Duodenal mucosa (tissue), 2 donors: ENCODE measurements around the gene GLIS2.
A peak's percentile ranks its signal among the peaks of the same experiment; 100 is the strongest.

Experiments used
- H3K27ac ChIP-seq: one replicate; pipeline ENCODE4 v1.7.0; 2013; ENCODE audit warnings: low read depth, low read length
- H3K27me3 ChIP-seq, 2 donors: one replicate each; pipeline ENCODE4 v1.7.0; 2013; ENCODE audit warnings: low read length in 2 of 2, control low read depth in 1 of 2; ENCODE audit not compliant: insufficient read depth in 2 of 2, control insufficient read depth in 1 of 2
- H3K36me3 ChIP-seq, 2 donors: one replicate each; pipeline ENCODE4 v1.7.0; 2013; ENCODE audit warnings: low read length in 2 of 2, control low read depth in 1 of 2; ENCODE audit not compliant: insufficient read depth in 2 of 2, control insufficient read depth in 1 of 2
- H3K4me1 ChIP-seq, 2 donors: one replicate each; pipeline ENCODE4 v1.7.0; 2013; ENCODE audit warnings: low read length in 2 of 2, control low read depth in 1 of 2; ENCODE audit not compliant: insufficient read depth in 2 of 2, control insufficient read depth in 1 of 2
- H3K4me3 ChIP-seq, 2 donors: one replicate each; pipeline ENCODE4 v1.7.0; 2013; ENCODE audit warnings: low read length in 2 of 2, low read depth in 1 of 2
- H3K9ac ChIP-seq, 2 donors: one replicate each; pipeline ENCODE4 v1.7.0; 2013; ENCODE audit warnings: low read length in 2 of 2, low read depth in 1 of 2
- H3K9me3 ChIP-seq, 2 donors: one replicate each; pipeline ENCODE4 v1.7.0; 2013; ENCODE audit warnings: low read length in 2 of 2, control low read depth in 1 of 2; ENCODE audit not compliant: control insufficient read depth in 1 of 2

GLIS2 gene

DNA sequence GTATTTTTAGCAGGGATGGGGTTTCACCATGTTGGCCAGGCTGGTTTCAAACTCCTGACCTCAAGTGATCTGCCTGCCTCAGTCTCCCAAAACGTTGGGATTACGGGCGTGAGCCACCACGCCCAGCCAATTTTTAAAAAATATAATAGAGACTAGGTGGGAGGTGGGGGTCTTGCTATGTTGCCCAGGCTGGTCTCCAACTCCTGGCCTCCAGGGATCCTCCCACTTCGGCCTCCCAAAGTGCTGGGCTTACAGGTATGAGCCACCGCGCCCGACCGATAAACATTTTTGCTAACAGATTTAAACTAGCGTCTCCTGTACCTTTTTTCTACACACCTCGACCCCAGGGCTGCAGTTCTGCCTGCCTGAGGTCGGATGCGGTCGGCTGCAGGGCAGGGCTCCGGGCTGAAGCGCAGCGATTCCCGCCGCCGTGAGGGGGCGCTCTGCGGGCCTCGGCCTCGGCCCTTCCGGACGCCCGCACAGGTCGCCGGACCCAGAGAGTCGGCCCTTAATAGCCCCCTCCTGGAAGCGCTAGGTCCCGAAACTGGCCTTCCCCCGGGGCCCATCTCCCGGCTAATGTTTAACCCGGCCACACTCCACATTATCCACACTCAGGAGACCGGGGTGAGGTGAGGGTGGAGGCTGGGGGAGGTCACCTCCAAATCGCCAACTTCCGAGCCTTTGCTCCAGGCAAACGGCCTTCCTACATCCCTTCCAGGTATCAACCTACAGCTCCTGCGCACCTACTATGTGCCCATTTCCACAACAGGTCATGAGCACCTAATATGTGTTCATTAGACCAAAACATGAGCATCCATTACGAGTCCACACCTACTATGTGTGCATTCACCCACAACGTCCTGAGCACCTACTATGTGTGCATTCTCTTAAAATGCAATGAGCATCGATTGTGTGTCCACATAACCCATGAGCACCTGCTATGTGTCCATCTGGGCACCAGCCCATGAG is 2.0 kb upstream of the GLIS2 start:
- Histone ChIP-seq H3K4me3 (peak overlapping the region in 1 of 2 donors; percentile 55), H3K27ac (peak overlapping the region; percentile 63), H3K9me3 (no peaks in the 10 kb centered on the region), H3K9ac (no peak overlapping the region), H3K36me3 (no peaks in the 10 kb centered on the region), H3K27me3 (peaks cover 17 to 22% of the 10 kb centered on the region in 2 donors), H3K4me1 (peaks cover 4 to 33% of the 10 kb centered on the region in 2 donors)

DNA sequence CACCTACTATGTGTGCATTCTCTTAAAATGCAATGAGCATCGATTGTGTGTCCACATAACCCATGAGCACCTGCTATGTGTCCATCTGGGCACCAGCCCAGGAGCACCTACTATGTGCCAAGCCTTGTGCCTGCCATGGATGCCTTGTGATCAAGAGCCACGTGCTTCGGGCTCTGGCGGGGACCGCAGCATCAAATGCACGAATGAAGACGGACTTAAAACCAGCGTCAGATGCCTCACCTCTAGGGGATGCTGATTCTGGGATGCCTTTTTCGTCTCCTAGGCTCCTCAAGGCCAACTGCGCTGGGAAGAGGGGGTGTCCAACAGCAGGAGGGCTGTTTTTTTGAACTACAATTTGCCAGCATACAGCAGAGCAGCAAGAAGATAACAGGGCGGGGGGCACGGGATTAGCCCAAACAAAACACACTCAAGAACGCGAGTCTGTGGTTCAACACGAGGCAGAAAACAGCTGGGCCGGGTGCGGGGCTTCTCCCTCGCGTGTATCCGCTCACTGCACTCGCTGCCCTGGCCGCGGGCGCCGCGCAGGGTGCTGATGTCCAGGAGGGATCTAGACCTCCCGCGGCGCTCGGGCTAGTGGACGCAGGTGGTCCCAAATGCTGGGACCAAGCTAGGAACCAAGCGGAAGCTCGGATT is 1.2 kb upstream of the GLIS2 start:
- Histone ChIP-seq H3K36me3 (no peaks in the 10 kb centered on the region), H3K9ac (peak overlapping the region; percentile 38 to 42), H3K27ac (peak overlapping the region; percentile 63), H3K4me1 (peaks cover 11 to 39% of the 10 kb centered on the region in 2 donors), H3K9me3 (no peaks in the 10 kb centered on the region), H3K27me3 (peaks cover 17 to 29% of the 10 kb centered on the region in 2 donors), H3K4me3 (peak overlapping the region; percentile 55 to 64)

DNA sequence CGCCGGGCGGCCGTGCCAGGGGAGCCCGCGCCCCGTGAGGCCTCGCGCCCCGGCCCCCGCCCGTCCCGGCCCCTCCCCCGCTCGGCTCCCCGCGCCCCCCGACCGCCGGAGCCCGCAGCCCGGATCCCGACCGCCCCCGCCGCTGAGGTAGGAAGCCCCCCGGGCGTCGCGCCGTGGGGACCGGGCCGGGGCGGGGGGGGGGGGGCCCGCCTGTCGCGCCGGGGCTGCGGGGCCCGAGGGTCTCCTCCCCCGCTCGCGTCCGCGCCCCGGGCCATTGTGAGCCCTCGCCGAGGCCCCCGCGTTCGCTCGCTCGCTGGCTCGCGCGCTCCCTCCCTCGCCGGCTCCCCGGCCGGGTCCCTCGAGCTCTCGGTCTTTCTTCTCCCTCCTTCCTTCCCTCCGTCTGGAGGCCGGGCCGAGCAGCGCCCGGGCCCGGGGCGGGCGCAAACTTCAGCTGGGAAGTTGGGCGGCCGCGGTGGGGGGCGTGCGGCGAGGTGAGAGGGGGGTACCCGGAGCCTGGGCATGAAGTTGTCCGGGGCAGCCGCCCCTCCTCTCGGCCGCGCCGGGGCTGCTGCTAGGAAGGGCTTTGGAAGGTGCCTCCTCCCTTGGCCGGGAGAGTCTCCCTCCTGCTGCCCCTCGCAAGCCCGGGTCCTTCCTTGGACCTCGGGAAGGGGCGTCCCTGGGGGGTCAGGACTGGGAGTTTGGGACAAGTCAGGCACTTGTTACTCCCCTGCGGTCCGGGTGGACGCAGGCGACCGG is 419 bp downstream of the GLIS2 start:
- Histone ChIP-seq H3K27ac (peak overlapping the region; percentile 50), H3K9me3 (no peaks in the 10 kb centered on the region), H3K9ac (peak overlapping the region; percentile 12 to 18), H3K4me3 (peak overlapping the region; percentile 36 to 45), H3K4me1 (peaks cover 11 to 39% of the 10 kb centered on the region in 2 donors), H3K36me3 (no peaks in the 10 kb centered on the region), H3K27me3 (peaks cover 17 to 31% of the 10 kb centered on the region in 2 donors)

DNA sequence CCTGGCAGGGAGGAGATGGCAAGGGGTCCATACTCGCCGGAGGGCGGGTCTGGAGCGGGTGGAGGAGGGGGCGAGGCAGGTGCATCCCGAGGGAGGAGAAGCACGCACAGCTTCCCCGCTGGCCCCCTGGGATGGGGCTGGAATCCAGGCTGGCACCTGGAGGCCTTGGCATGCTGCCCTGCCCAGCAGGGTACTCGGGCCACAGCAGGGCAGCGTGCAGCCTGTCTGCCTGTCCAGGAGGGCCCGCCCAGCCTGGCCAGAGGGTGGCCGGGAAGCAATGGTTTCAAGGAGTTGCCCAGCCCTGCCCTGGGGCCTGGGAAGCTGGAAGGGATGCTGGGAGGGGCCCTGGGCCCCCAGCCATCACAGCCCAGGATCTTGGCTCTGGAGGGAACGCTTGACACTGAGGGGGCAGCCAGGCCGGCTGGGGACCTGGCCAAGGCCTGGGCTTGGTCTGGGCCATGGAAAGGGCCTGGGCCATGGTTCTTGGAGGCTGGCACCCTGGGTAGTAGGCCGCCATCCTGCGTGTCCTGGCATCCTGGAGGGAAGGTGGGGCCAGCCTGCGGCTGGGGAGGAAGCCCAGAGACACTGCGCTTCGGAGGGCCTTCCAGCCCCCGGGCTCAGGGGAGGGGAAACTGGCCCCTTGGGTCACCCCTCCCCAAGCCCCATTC is 1.1 kb downstream of the GLIS2 start:
- Histone ChIP-seq H3K27ac (peak overlapping the region; percentile 50), H3K9ac (peak overlapping the region; percentile 12 to 18), H3K4me3 (peak overlapping the region; percentile 36 to 45), H3K9me3 (no peaks in the 10 kb centered on the region), H3K36me3 (no peaks in the 10 kb centered on the region), H3K27me3 (peaks cover 17 to 31% of the 10 kb centered on the region in 2 donors), H3K4me1 (peaks cover 11 to 39% of the 10 kb centered on the region in 2 donors)

DNA sequence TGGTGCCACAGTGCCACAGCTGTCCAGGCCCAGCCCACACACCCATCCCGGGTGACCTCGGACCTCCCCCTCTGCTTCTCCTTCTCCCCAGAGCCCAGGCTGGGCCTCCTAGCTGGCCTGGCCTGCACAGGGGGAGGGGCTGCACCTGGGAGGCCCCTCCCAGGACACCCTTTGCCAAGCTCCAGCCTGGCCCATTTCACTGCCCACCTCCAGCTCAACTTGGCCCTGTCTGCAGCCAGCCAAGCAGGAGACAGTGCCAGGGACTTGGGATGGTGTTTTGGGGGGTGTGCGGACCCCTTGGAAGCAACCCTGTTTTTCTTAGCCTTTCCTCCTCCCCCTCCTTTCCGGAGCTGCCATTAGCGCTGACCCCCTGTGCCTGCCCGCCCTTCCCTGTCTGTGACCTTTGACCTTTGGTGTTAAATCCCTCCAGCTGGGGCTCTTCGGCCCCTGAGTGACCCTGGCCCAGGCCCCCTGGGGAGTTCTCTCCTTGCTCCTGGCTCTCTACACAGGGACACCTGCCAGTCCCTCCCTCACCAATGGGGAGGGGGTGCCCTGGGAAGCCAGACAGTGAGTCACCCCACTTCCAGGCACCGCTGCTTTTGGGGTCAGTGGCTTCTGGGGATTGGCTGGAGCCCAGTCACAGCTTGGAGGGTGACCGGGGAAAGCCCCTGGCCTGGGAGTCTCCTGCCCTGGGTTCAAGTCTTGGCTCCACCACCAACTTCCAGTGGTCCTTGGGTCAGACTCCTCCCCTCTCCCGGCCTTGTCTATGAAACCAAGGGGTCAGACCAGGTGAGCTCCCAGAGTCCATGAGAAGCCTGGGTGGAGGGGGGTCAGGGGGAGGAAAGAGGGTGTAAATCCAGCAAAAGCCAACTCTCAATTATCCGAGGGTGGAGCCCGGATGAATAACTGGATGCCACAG is 1.9 kb downstream of the GLIS2 start:
- H3K4me3 ChIP-seq: peak overlapping the region in 1 of 2 donors; percentile 45
- H3K9me3 ChIP-seq: no peaks in the 10 kb centered on the region
- H3K36me3 ChIP-seq: no peaks in the 10 kb centered on the region
- H3K27me3 ChIP-seq: peaks cover 17 to 31% of the 10 kb centered on the region in 2 donors
- peak overlapping the region; percentile 42 for H3K27ac ChIP-seq
- peaks cover 11 to 39% of the 10 kb centered on the region in 2 donors for H3K4me1 ChIP-seq
- H3K9ac ChIP-seq: no peak overlapping the region

DNA sequence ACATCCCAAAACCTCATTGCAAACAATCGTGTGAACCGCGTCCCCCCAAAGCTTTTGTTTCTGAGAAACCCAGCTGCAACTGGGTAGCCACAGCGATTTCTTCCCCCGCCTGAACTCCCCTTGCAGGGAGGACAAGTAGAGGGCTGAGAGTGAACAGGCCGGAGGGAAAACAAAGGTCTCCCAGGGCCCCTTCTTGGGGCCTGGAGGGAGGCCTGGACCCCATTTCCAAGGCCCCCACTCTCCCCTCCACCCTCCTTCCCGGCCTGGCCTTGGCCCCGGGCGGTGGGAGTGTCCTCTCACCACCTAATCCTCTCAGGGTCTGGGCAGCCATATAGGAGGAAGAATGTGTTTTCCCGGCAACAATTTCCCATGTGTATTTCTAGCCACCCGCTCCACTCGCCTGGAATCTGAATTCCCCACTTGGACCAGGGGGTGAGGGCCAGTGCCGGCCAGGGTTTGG is 2.6 kb downstream of the GLIS2 start:
- Histone ChIP-seq H3K9ac (no peak overlapping the region), H3K27ac (peak overlapping the region; percentile 32), H3K27me3 (peaks cover 17 to 31% of the 10 kb centered on the region in 2 donors), H3K36me3 (no peaks in the 10 kb centered on the region), H3K4me1 (peaks cover 11 to 39% of the 10 kb centered on the region in 2 donors), H3K9me3 (no peaks in the 10 kb centered on the region), H3K4me3 (no peak overlapping the region)

DNA sequence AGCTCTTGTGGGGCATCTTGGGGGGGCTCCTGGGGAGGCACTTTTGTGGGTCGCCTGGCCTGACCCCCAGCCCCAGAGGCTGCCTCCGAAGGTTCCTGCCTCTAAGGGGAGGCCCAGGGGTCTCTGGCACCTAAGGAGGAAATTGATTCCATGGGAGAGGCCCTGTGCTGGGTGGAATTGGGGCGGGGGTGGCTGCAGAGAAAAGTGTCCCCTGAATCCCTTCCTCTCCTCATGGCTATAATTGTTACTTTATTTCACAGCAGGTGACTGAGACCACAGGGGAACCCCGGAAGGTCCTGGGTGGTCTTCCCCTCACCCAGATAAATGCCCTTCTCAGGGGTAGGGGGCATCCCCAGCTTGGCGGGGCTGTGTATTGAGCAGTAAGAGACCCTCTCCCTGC is 3.1 kb downstream of the GLIS2 start:
- no peak overlapping the region for H3K4me3 ChIP-seq
- H3K36me3 ChIP-seq: no peaks in the 10 kb centered on the region
- H3K27ac ChIP-seq: no peak overlapping the region
- peaks cover 17 to 28% of the 10 kb centered on the region in 2 donors for H3K27me3 ChIP-seq
- peaks cover 11 to 35% of the 10 kb centered on the region in 2 donors for H3K4me1 ChIP-seq
- H3K9me3 ChIP-seq: no peaks in the 10 kb centered on the region
- H3K9ac ChIP-seq: no peak overlapping the region

DNA sequence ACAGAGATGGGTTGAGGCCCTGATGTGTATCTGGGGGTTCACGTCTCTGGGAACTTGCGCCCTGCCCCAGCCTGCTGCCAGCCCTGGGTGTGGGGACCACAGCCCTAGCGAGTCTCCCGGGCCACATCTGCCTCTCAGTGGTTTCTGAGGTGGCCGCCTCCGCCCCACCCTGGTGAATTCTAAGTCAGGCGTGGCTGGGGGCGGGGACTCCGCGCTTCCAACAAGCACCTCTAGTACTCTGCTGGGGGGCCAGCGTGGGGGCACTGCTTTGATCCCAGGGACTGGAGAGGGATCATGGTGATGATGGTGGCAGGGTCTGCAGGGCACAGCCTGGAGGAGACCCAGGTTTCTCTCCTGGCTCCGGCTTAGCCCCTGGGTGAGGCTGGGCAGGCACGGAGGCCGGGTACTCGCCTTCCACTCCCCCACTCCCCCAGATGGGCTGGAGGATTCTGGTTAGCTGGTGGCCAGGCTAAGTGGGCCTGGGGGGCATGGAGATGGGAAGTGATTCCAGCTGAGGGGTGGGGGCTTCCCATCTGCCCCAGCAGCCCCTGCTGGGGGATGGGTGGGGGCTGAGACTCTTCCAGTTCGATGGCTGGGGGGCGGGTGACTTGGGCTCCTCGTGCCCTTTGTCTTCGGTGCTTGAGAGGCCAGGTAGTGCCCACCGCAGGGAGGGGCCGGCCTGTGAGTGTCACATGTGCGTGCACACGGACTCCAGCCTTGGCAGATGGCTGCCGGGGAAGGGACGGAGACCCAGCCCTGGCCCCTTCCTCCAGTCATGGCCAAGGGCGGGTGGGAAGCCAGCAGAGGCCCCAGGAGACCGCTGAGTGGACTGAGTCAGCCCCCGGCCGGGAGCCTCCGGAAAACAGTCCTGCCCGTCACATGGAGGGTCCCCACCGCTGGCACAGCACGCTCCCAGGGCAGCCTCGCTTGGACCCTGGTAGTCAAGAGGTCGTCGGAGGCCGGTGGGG is 3.9 kb downstream of the GLIS2 start:
- Histone ChIP-seq H3K27me3 (peaks cover 9 to 21% of the 10 kb centered on the region in 2 donors), H3K4me3 (no peak overlapping the region), H3K27ac (peak overlapping the region; percentile 11)

More for the DNA sequence above, 3.9 kb downstream of the GLIS2 start:
- H3K9ac ChIP-seq: no peak overlapping the region
- H3K9me3 ChIP-seq: no peaks in the 10 kb centered on the region
- H3K36me3 ChIP-seq: no peaks in the 10 kb centered on the region
- peaks cover 11 to 31% of the 10 kb centered on the region in 2 donors for H3K4me1 ChIP-seq
